NCI-H1694 (cell line): ENCODE data around the gene TBC1D3D.
"Not testable (repeated sequence)": the region's sequence is repeated elsewhere in the genome, so short reads cannot be mapped to it uniquely, and the experiment has no call there.

ENCODE experiments used
- DNase-seq: peaks from one replicate; lab custom pipeline; 2025; lab: John Stamatoyannopoulos, UW

TBC1D3D gene

GRCh38 chr17:38003676-38004075 is at the start of gene TBC1D3D:
Gene TBC1D3D, plus strand, starts transcription at chr17:38003976. Its CDS starts 1,585 bp downstream, at chr17:38005561.
- not testable (repeated sequence) for DNase-seq

- not testable (repeated sequence) for DNase-seq
These were observed 14.8 kb upstream of the TBC1D3D start, which contains the start of gene TBC1D3L for GRCh38 chr17:37988960-37989359. Gene TBC1D3L, minus strand, starts transcription at chr17:37989060. Its CDS starts 1,540 bp downstream, at chr17:37987520.
